H9 (cell line): ENCODE measurements around the gene MRPS6. TPM values are rescaled to one million over a fixed set of nuclear protein-coding genes. Genes with fewer than 3 reads are reported as not detected.

ENCODE experiments used
- DNase-seq: peaks from one replicate; pipeline ENCODE4 v3.0.0-alpha.2; 2017
- H2AFZ ChIP-seq: one replicate; pipeline ENCODE4 v1.6.1; 2013; ENCODE audit warnings: mild to moderate bottlenecking, low read length, control low read depth, moderate library complexity
- H2AK5ac ChIP-seq: 2 replicates; pipeline ENCODE4 v1.6.1; 2013; ENCODE audit warnings: low read length, control low read depth, mixed read lengths; ENCODE audit not compliant: insufficient read length
- H2BK120ac ChIP-seq: one replicate; pipeline ENCODE4 v1.6.1; 2013; ENCODE audit warnings: low read depth, mild to moderate bottlenecking, low read length, control low read depth, inconsistent platforms; ENCODE audit not compliant: poor library complexity, severe bottlenecking
- H2BK12ac ChIP-seq: 2 replicates; pipeline ENCODE4 v1.6.1; 2013; ENCODE audit warnings: low read length, control low read depth, mixed read lengths, low read depth; ENCODE audit not compliant: insufficient read length
- H2BK15ac ChIP-seq: 2 replicates; pipeline ENCODE4 v1.6.1; 2013; ENCODE audit warnings: low read depth, low read length, control low read depth
- H2BK20ac ChIP-seq: one replicate; pipeline ENCODE4 v1.6.1; 2013; ENCODE audit warnings: low read depth, mild to moderate bottlenecking, low read length, control low read depth, inconsistent platforms; ENCODE audit not compliant: poor library complexity, severe bottlenecking
- H2BK5ac ChIP-seq: 2 replicates; pipeline ENCODE4 v1.6.1; 2013; ENCODE audit warnings: low read length, control low read depth, mixed read lengths; ENCODE audit not compliant: insufficient read length
- H3K14ac ChIP-seq: 2 replicates; pipeline ENCODE4 v1.6.1; 2013; ENCODE audit warnings: low read length, control low read depth; ENCODE audit not compliant: insufficient read depth
- H3K18ac ChIP-seq: 2 replicates; pipeline ENCODE4 v1.6.1; 2013; ENCODE audit warnings: low read depth, mild to moderate bottlenecking, mixed read lengths, low read length, control low read depth; ENCODE audit not compliant: insufficient read length
- H3K23ac ChIP-seq: 2 replicates; pipeline ENCODE4 v1.6.1; 2013; ENCODE audit warnings: low read length, control low read depth, mixed read lengths, low read depth; ENCODE audit not compliant: insufficient read length
- H3K23me2 ChIP-seq: 2 replicates; pipeline ENCODE4 v1.6.1; 2013; ENCODE audit warnings: low read depth, mild to moderate bottlenecking, mixed read lengths, low read length, control low read depth; ENCODE audit not compliant: insufficient read length, poor library complexity, severe bottlenecking
- H3K27ac ChIP-seq: 2 replicates; pipeline ENCODE4 v1.5.1; 2013; ENCODE audit warnings: low read length, control low read depth, mixed read lengths, low read depth; ENCODE audit not compliant: insufficient read length
- H3K27me3 ChIP-seq: 2 replicates; pipeline ENCODE4 v1.6.1; 2013; ENCODE audit warnings: low read length, control low read depth, inconsistent platforms; ENCODE audit not compliant: insufficient read depth
- H3K4ac ChIP-seq: 2 replicates; pipeline ENCODE4 v1.6.1; 2013; ENCODE audit warnings: low read depth, mild to moderate bottlenecking, control low read depth, inconsistent platforms, low read length, moderate library complexity
- H3K4me1 ChIP-seq: 2 replicates; pipeline ENCODE4 v1.6.1; 2013; ENCODE audit warnings: low read length, control low read depth, inconsistent platforms; ENCODE audit not compliant: insufficient read depth
- H3K4me2 ChIP-seq: 2 replicates; pipeline ENCODE4 v1.6.1; 2013; ENCODE audit warnings: low read length, control low read depth, mixed read lengths; ENCODE audit not compliant: insufficient read length, insufficient read depth
- H3K56ac ChIP-seq: 2 replicates; pipeline ENCODE4 v1.6.1; 2013; ENCODE audit warnings: low read depth, mild to moderate bottlenecking, mixed read lengths, low read length, control low read depth; ENCODE audit not compliant: insufficient read length
- H3K79me1 ChIP-seq: 2 replicates; pipeline ENCODE4 v1.6.1; 2013; ENCODE audit warnings: low read depth, mild to moderate bottlenecking, moderate library complexity, low read length, control low read depth, inconsistent platforms; ENCODE audit not compliant: insufficient read depth, poor library complexity, severe bottlenecking
- H3K79me2 ChIP-seq: 2 replicates; pipeline ENCODE4 v1.6.1; 2013; ENCODE audit warnings: low read length, control low read depth, inconsistent platforms; ENCODE audit not compliant: insufficient read depth
- H3K9ac ChIP-seq: 2 replicates; pipeline ENCODE4 v1.6.1; 2013; ENCODE audit warnings: low read length, control low read depth, mixed read lengths; ENCODE audit not compliant: insufficient read length; ENCODE audit errors: extremely low read depth
- H3K9me3 ChIP-seq: one replicate; pipeline ENCODE4 v1.6.1; 2013; ENCODE audit warnings: low read depth, low read length, inconsistent platforms; ENCODE audit not compliant: control insufficient read depth
- H3T11ph ChIP-seq: one replicate; pipeline ENCODE4 v1.6.1; 2013; ENCODE audit warnings: mild to moderate bottlenecking, low read length, control low read depth, inconsistent platforms
- H4K20me1 ChIP-seq: one replicate; pipeline ENCODE4 v1.6.1; 2013; ENCODE audit not compliant: control insufficient read depth, insufficient read length, insufficient read depth
- H4K5ac ChIP-seq: 2 replicates; pipeline ENCODE4 v1.6.1; 2013; ENCODE audit warnings: low read depth, mild to moderate bottlenecking, mixed read lengths, low read length, control low read depth; ENCODE audit not compliant: insufficient read length
- H4K8ac ChIP-seq: replicated peaks from 2 replicates; pipeline ENCODE4 v1.6.1; 2013; ENCODE audit warnings: low read length, control low read depth, mixed read lengths, low read depth; ENCODE audit not compliant: insufficient read length
- H4K91ac ChIP-seq: 2 replicates; pipeline ENCODE4 v1.6.1; 2013; ENCODE audit warnings: low read depth, mild to moderate bottlenecking, moderate library complexity, mixed read lengths, low read length, control low read depth; ENCODE audit not compliant: insufficient read length
- H3K27ac Mint-ChIP-seq, 3 experiments: 2 replicates in 2 of 3; 3 replicates in 1 of 3; pipeline ENCODE4 v1.8.0; 2020 to 2021; ENCODE audit warnings: mixed read lengths in 3 of 3, mild to moderate bottlenecking in 1 of 3, moderate library complexity in 1 of 3
- H3K27me3 Mint-ChIP-seq: 2 replicates; pipeline ENCODE4 v1.8.0; 2021; ENCODE audit warnings: low read depth, mild to moderate bottlenecking, moderate library complexity, mixed read lengths
- H3K36me3 Mint-ChIP-seq, 3 experiments: 2 replicates in 2 of 3; 3 replicates in 1 of 3; pipeline ENCODE4 v1.8.0; 2020 to 2021; ENCODE audit warnings: low read depth in 3 of 3, mixed read lengths in 3 of 3; ENCODE audit not compliant: insufficient read depth in 1 of 3
- H3K4me1 Mint-ChIP-seq, 2 experiments: 2 replicates each; pipeline ENCODE4 v1.8.0; 2020; ENCODE audit warnings: mixed read lengths in 2 of 2
- H3K4me3 Mint-ChIP-seq, 2 experiments: 2 replicates in 1 of 2; 3 replicates in 1 of 2; pipeline ENCODE4 v1.8.0; 2020 to 2021; ENCODE audit warnings: mild to moderate bottlenecking in 2 of 2, mixed read lengths in 2 of 2, moderate library complexity in 1 of 2
- H3K9me3 Mint-ChIP-seq, 2 experiments: 2 replicates in 1 of 2; 3 replicates in 1 of 2; pipeline ENCODE4 v1.8.0; 2020; ENCODE audit warnings: mild to moderate bottlenecking in 2 of 2, mixed read lengths in 2 of 2, moderate library complexity in 1 of 2
- WGBS: extraction: QIAGEN DNeasy Blood & Tissue Kit; methylation state at CpG from one replicate; pipeline ENCODE4 v1.1.7; 2013; ENCODE audit warnings: missing lambda C conversion rate, low lambda C conversion rate, mixed read lengths; ENCODE audit not compliant: insufficient read length; ENCODE audit errors: extremely low coverage; 5-methylcytosine and 5-hydroxymethylcytosine counted together
- total RNA-seq: library from RNA; stranded (reverse); gene quantifications from 2 replicates; pipeline ENCODE4 v1.2.1, GENCODE V29; 2021
- TF ChIP-seq, protein P1 (sequence below): fragments of 200-600 bp; sonication (generic); conservative IDR thresholded peaks from 3 replicates; pipeline ENCODE4 v1.8.0; 2021; ENCODE audit warnings: antibody characterized with exemption, mild to moderate bottlenecking

Gene MRPS6
- total RNA-seq, 1 experiment from 2014 or later, result 83.2 TPM

DNA sequence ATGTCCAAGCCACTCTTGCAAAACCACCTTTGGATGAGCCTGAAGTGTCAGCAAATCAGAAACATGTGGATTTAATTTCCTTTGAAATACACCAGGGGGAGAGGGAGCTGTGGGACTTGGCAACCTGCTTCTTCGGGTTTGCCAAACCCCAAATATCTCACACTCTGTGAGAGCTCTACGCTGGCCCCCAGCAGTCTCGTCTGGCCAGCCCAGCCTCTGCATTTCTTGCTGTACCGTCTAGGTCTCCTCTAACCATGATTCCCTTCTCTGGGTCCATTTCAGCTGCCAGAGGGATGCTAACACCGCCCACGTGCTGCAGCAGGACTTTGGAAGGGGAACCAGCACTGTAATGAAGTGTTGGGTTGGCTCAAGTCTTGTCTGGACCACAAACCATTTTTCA lies 114.6 kb downstream of the MRPS6 start:
- no peak overlapping the region for H2BK15ac ChIP-seq
- no peak overlapping the region for H3K4me2 ChIP-seq
- no peak overlapping the region for H3K27ac ChIP-seq
- H3T11ph ChIP-seq, result no peak overlapping the region
- H3K23ac ChIP-seq, result no peak overlapping the region
- H2AFZ ChIP-seq, result no peak overlapping the region
- peaks cover 6 to 13% (median 8%) of the 10 kb centered on the region in 3 experiments; a peak in 6 of 7 replicates for H3K36me3 Mint-ChIP-seq
- H3K4me3 Mint-ChIP-seq, result no peak overlapping the region
- no peak overlapping the region for H4K5ac ChIP-seq
- H3K4me1 ChIP-seq, result peaks cover 3% of the 10 kb centered on the region; the same call in 1 of the 2 replicates
- H3K27ac Mint-ChIP-seq, result no peak overlapping the region
- no CpG with 5 or more reads among the region's 6 CpGs for WGBS
- no peak overlapping the region for H2BK20ac ChIP-seq
- H3K9me3 ChIP-seq, result no peaks in the 10 kb centered on the region
- H4K8ac ChIP-seq, result no peak overlapping the region
- H4K20me1 ChIP-seq, result no peaks in the 10 kb centered on the region
- no peak for DNase-seq
- no peak overlapping the region for H2BK120ac ChIP-seq
- no peak overlapping the region for H2AK5ac ChIP-seq
- H3K9me3 Mint-ChIP-seq, result no peaks in the 10 kb centered on the region; a peak in 3 of 5 replicates
- H2BK5ac ChIP-seq, result no peak overlapping the region
- H3K79me2 ChIP-seq, result no peaks in the 10 kb centered on the region
- H3K14ac ChIP-seq, result no peak overlapping the region; the same call in 1 of the 2 replicates
- H2BK12ac ChIP-seq, result no peak overlapping the region
- no peak overlapping the region for H3K56ac ChIP-seq
- H3K23me2 ChIP-seq, result no peaks in the 10 kb centered on the region
- H3K27me3 ChIP-seq, result no peaks in the 10 kb centered on the region
- H3K18ac ChIP-seq, result no peak overlapping the region
- no peak overlapping the region for H3K9ac ChIP-seq
- H3K27me3 Mint-ChIP-seq, result peaks cover under 1% of the 10 kb centered on the region; the same call in 1 of the 2 replicates
- TF ChIP-seq, protein P1, sequence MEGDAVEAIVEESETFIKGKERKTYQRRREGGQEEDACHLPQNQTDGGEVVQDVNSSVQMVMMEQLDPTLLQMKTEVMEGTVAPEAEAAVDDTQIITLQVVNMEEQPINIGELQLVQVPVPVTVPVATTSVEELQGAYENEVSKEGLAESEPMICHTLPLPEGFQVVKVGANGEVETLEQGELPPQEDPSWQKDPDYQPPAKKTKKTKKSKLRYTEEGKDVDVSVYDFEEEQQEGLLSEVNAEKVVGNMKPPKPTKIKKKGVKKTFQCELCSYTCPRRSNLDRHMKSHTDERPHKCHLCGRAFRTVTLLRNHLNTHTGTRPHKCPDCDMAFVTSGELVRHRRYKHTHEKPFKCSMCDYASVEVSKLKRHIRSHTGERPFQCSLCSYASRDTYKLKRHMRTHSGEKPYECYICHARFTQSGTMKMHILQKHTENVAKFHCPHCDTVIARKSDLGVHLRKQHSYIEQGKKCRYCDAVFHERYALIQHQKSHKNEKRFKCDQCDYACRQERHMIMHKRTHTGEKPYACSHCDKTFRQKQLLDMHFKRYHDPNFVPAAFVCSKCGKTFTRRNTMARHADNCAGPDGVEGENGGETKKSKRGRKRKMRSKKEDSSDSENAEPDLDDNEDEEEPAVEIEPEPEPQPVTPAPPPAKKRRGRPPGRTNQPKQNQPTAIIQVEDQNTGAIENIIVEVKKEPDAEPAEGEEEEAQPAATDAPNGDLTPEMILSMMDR, result no peak
- no peak overlapping the region for H4K91ac ChIP-seq
- peaks cover 24 to 32% of the 10 kb centered on the region in 2 experiments for H3K4me1 Mint-ChIP-seq
- no peak overlapping the region for H3K4ac ChIP-seq
- H3K79me1 ChIP-seq, result no peaks in the 10 kb centered on the region
